IPS-18a (cell line): ENCODE measurements around the gene ZDHHC5.
A peak's percentile ranks its signal among the peaks of the same experiment; 100 is the strongest.

Experiments used
- H3K27ac ChIP-seq: one replicate; pipeline ENCODE4 v1.5.1; 2013; ENCODE audit warnings: low read length
- H3K27me3 ChIP-seq: one replicate; pipeline ENCODE4 v1.6.1; 2013; ENCODE audit warnings: mild to moderate bottlenecking, low read length; ENCODE audit not compliant: control insufficient read depth, insufficient read depth
- H3K36me3 ChIP-seq: one replicate; pipeline ENCODE4 v1.6.1; 2013; ENCODE audit warnings: low read depth, low read length; ENCODE audit not compliant: control insufficient read depth
- H3K4me1 ChIP-seq: one replicate; pipeline ENCODE4 v1.6.1; 2013; ENCODE audit warnings: low read depth, low read length; ENCODE audit not compliant: control insufficient read depth
- H3K4me3 ChIP-seq: one replicate; pipeline ENCODE4 v1.5.1; 2013; ENCODE audit warnings: low read length
- H3K9ac ChIP-seq: one replicate; pipeline ENCODE4 v1.6.1; 2013; ENCODE audit warnings: mild to moderate bottlenecking, low read length, moderate library complexity
- H3K9me3 ChIP-seq: one replicate; pipeline ENCODE4 v1.6.1; 2013; ENCODE audit warnings: low read depth, low read length; ENCODE audit not compliant: control insufficient read depth

ZDHHC5 gene

DNA sequence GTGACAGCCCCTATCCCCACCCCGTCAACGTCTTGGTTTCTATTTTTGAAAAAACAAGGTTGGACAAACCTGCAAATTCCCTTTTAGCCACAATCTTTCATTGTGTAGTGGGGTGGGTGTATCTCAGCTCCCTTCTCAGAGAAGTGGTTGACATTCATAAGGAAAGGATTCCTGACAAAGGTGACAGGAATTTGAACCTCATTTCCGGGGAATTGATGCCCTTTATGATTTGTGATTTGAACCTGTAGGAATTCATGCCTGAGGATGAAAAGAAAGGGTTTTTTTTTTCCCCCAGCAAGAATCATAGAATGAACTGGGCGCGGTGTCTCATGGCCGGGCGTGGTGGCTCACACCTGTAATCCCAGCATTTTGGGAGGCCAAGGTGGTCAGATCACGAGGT lies 32.7 kb upstream of the ZDHHC5 start:
- no peak overlapping the region for H3K9ac ChIP-seq
- H3K27ac ChIP-seq, result no peak overlapping the region
- H3K36me3 ChIP-seq, result peaks cover under 1% of the 10 kb centered on the region
- H3K4me3 ChIP-seq, result no peak overlapping the region
- no peaks in the 10 kb centered on the region for H3K9me3 ChIP-seq
- peaks cover 12% of the 10 kb centered on the region for H3K4me1 ChIP-seq
- no peaks in the 10 kb centered on the region for H3K27me3 ChIP-seq

GRCh38 chr11:57637626-57638004 lies 30.3 kb upstream of the ZDHHC5 start:
- peak overlapping the region; percentile 93 for H3K27ac ChIP-seq
- H3K27me3 ChIP-seq, result no peaks in the 10 kb centered on the region
- H3K9ac ChIP-seq, result peak overlapping the region; percentile 99
- H3K9me3 ChIP-seq, result no peaks in the 10 kb centered on the region
- peaks cover 13% of the 10 kb centered on the region for H3K36me3 ChIP-seq
- H3K4me1 ChIP-seq, result peaks cover 26% of the 10 kb centered on the region
- peak overlapping the region; percentile 95 for H3K4me3 ChIP-seq

GRCh38 chr11:57638005-57638781 lies 29.7 kb upstream of the ZDHHC5 start:
- peaks cover 13% of the 10 kb centered on the region for H3K36me3 ChIP-seq
- peak overlapping the region; percentile 99 for H3K9ac ChIP-seq
- peak overlapping the region; percentile 95 for H3K27ac ChIP-seq
- peak overlapping the region; percentile 95 for H3K4me3 ChIP-seq
- H3K9me3 ChIP-seq, result no peaks in the 10 kb centered on the region
- H3K27me3 ChIP-seq, result no peaks in the 10 kb centered on the region
- H3K4me1 ChIP-seq, result peaks cover 27% of the 10 kb centered on the region

DNA sequence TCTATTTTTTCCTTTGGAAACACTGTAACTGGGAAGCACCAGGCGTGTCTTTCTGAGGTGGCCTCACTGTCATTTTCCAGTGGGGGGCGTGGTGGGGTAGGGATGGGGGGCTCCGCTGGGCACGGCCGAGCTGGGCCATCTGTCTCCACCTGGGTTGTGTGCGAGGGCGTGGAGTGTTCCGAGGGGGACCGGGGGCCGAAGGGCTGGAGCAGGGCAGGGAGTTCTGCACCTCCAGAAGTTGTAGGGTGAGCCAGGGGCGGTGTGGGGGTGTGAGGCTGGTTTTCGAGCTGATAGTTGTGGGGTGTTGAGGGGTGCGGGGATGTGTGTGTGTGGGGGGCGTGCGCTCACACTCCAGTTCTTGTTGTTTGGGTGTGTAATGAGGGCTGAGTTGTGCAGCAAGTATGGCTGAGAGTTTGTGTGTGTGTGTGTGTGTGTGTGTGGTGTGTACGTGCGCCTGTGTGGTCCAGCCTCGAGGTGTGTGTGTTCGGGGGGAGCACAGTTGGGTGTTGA lies 29.0 kb upstream of the ZDHHC5 start:
- Histone ChIP-seq H3K27me3 (no peaks in the 10 kb centered on the region), H3K27ac (peak overlapping the region; percentile 95), H3K4me3 (peak overlapping the region; percentile 95), H3K36me3 (peaks cover 19% of the 10 kb centered on the region), H3K9ac (peak overlapping the region; percentile 99), H3K9me3 (no peaks in the 10 kb centered on the region), H3K4me1 (peaks cover 33% of the 10 kb centered on the region)

- Histone ChIP-seq H3K4me3 (peak overlapping the region; percentile 95), H3K9ac (peak overlapping the region; percentile 99), H3K27me3 (no peaks in the 10 kb centered on the region), H3K4me1 (peaks cover 33% of the 10 kb centered on the region), H3K9me3 (no peaks in the 10 kb centered on the region), H3K36me3 (peaks cover 19% of the 10 kb centered on the region), H3K27ac (peak overlapping the region; percentile 95)
These were observed 28.4 kb upstream of the ZDHHC5 start for GRCh38 chr11:57639321-57640067.

GRCh38 chr11:57640068-57640800 lies 27.7 kb upstream of the ZDHHC5 start:
- no peaks in the 10 kb centered on the region for H3K9me3 ChIP-seq
- H3K27ac ChIP-seq, result peak overlapping the region; percentile 95
- no peaks in the 10 kb centered on the region for H3K27me3 ChIP-seq
- peaks cover 36% of the 10 kb centered on the region for H3K4me1 ChIP-seq
- peaks cover 19% of the 10 kb centered on the region for H3K36me3 ChIP-seq
- peak overlapping the region; percentile 90 for H3K9ac ChIP-seq
- peak overlapping the region; percentile 95 for H3K4me3 ChIP-seq

GRCh38 chr11:57641011-57641807 lies 26.7 kb upstream of the ZDHHC5 start:
- H3K27me3 ChIP-seq, result no peaks in the 10 kb centered on the region
- H3K9ac ChIP-seq, result peak overlapping the region; percentile 90
- peaks cover 46% of the 10 kb centered on the region for H3K4me1 ChIP-seq
- no peaks in the 10 kb centered on the region for H3K9me3 ChIP-seq
- H3K36me3 ChIP-seq, result peaks cover 19% of the 10 kb centered on the region
- no peak overlapping the region for H3K27ac ChIP-seq
- H3K4me3 ChIP-seq, result peak overlapping the region; percentile 95

DNA sequence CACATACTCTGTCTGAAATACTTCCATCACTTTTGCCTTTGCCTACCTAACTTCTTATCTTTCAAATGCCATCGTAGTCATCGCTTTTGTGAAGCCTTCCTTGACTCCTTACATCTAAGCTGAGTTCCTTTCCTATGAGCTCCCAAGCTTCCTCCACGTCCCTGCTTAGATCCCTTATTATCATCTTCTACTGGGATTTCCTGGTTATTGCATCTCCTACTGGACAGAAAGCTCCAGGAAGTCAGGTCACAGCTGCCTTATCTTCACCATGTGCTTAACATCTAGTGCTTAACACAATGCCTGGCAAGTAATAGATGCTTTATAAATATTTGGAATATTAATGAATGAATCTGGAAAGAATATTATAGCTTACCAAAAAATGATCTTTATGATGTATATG lies 24.1 kb upstream of the ZDHHC5 start:
- H3K27me3 ChIP-seq, result no peaks in the 10 kb centered on the region
- H3K9me3 ChIP-seq, result no peaks in the 10 kb centered on the region
- H3K4me3 ChIP-seq, result no peak overlapping the region
- H3K27ac ChIP-seq, result no peak overlapping the region
- H3K9ac ChIP-seq, result no peak overlapping the region
- H3K4me1 ChIP-seq, result peaks cover 61% of the 10 kb centered on the region
- peaks cover 19% of the 10 kb centered on the region for H3K36me3 ChIP-seq

GRCh38 chr11:57644748-57645688 lies 22.9 kb upstream of the ZDHHC5 start:
- Histone ChIP-seq H3K9ac (no peak overlapping the region), H3K9me3 (no peaks in the 10 kb centered on the region), H3K27ac (no peak overlapping the region), H3K4me3 (no peak overlapping the region), H3K4me1 (peaks cover 64% of the 10 kb centered on the region), H3K27me3 (no peaks in the 10 kb centered on the region), H3K36me3 (peaks cover 19% of the 10 kb centered on the region)

GRCh38 chr11:57645689-57646085 lies 22.2 kb upstream of the ZDHHC5 start:
- Histone ChIP-seq H3K4me1 (peaks cover 65% of the 10 kb centered on the region), H3K4me3 (peak overlapping the region; percentile 1), H3K9ac (no peak overlapping the region), H3K36me3 (peaks cover 16% of the 10 kb centered on the region), H3K27ac (no peak overlapping the region), H3K27me3 (peaks cover 6% of the 10 kb centered on the region), H3K9me3 (no peaks in the 10 kb centered on the region)
